ENCODE results near the gene POC5.
"Not testable (repeated sequence)": the region's sequence is repeated elsewhere in the genome, so short reads cannot be mapped to it uniquely, and the experiment has no call there.

The POC5 gene

GRCh38 chr5:75706775-75707174 lies 10.5 kb downstream of the POC5 start:
- no peak overlapping the region for H3K4me3 ChIP-seq (ENCODE audit: low read depth, low read length)
- no peak for TF ChIP-seq CTCF (IDR thresholded peaks at IDR 0.05; ENCODE audit: low read depth, low read length)

GRCh38 chr5:75706016-75706415 lies 11.2 kb downstream of the POC5 start:
- no peak for TF ChIP-seq CTCF (IDR thresholded peaks at IDR 0.05; ENCODE audit: low read depth, low read length)

DNA sequence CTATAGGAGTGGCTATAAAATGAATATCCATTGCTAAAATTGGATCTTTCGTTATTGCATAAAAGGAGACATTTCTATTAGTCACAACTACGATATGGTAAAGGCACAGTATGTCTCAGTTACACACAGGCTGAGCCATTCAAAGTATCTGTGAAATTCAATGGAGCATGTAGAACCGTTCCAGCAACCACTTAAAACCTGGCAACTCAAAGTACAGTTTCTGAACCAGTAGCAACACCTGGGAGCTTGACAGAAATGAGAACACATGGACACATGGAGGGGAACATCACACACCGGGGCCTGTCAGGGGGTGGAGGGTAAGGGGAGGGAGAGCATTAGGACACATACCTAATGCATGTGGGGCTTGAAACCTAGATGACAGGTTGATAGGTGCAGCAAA lies 15.4 kb downstream of the POC5 start:
- no peak overlapping the region for H3K4me3 ChIP-seq (ENCODE audit: low read depth, low read length)
- TF ChIP-seq CTCF (IDR thresholded peaks at IDR 0.05; ENCODE audit: low read depth, low read length) = no peak

More at GRCh38 chr5:75706016-75706415, 11.2 kb downstream of the POC5 start:
- no peak overlapping the region for H3K4me3 ChIP-seq (ENCODE audit: low read depth, low read length)

- not testable (repeated sequence) for H3K4me3 ChIP-seq (ENCODE audit: low read depth, low read length)
Observed at GRCh38 chr5:75695472-75696351, 21.5 kb downstream of the POC5 start.

DNA sequence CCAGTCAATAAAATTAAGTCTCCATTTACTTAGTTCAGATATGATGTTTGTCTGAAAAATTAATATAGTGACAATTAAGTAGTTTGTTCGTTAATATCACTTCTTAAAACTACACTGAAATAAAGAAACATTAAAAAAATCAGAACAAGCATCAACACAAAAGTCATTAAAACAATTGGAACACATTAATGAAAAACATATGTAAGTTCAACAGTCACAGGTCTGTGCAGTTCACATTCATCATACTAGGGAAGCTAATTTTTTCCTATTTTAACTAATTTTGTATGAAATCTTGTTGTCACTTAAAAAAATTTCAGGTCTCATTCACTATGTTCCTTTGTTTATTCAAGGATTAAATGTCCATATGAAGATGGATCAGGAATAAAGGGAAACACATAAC lies 22.5 kb downstream of the POC5 start:
- no peak overlapping the region for H3K4me3 ChIP-seq (ENCODE audit: low read depth, low read length)
- no peak for TF ChIP-seq CTCF (IDR thresholded peaks at IDR 0.05; ENCODE audit: low read depth, low read length)

DNA sequence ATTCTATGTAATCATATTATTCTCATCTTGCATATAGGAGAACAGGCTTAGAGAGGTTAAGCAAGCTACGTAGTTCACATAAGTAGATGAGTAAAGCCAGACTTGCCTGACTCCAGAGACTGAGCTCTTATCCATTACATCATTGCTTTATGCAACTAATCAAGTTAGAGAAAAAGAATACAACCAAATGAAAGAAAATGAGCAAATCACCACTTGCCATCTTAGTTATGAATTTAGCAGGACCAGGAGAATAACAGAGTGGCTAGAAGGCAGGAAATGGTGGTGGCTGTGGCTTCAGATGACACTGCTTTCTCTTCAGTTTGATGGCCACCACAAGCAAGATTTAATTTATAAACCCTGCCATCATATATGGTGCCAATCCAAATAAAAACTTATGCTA lies 26.6 kb downstream of the POC5 start:
- no peak overlapping the region for H3K4me3 ChIP-seq (ENCODE audit: low read depth, low read length)
- TF ChIP-seq CTCF (IDR thresholded peaks at IDR 0.05; ENCODE audit: low read depth, low read length) = no peak

DNA sequence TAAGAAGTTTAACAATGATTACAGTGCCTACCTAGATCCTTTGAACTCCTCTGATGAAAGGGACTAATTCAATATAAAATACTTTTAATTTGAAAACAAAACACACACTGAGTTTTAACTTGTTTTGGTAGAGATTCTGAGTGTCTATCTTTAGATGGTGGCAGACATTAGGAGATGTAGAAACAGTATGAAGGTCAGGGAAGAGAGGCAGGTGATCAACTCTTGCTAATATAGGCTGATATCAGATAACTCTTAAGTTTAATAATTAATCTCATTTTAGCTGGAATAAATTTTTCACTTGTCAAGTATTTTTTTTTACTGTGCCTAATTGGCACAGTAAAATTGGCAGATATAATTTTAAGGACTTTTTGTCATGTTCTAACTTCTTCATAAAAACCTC lies 30.8 kb downstream of the POC5 start:
- H3K4me3 ChIP-seq (ENCODE audit: low read depth, low read length) = no peak overlapping the region
- TF ChIP-seq CTCF (IDR thresholded peaks at IDR 0.05; ENCODE audit: low read depth, low read length) = no peak

GRCh38 chr5:75685141-75685540 lies 32.1 kb downstream of the POC5 start:
- H3K4me3 ChIP-seq (ENCODE audit: low read depth, low read length) = no peak overlapping the region
- no peak for TF ChIP-seq CTCF (IDR thresholded peaks at IDR 0.05; ENCODE audit: low read depth, low read length)
